Glutamatergic neuron (in vitro differentiated cells): Measurements from ENCODE around the gene PITX3. TPM values are rescaled to one million over a fixed set of nuclear protein-coding genes. Genes with fewer than 3 reads are reported as not detected.

Source experiments
- DNase-seq: peaks from one replicate; pipeline ENCODE4 v3.0.0; 2022
- H3K27ac Mint-ChIP-seq: one replicate; pipeline ENCODE4 v1.8.0; 2020; ENCODE audit warnings: mild to moderate bottlenecking, mixed read lengths, inconsistent platforms; ENCODE audit not compliant: unreplicated experiment
- H3K27me3 Mint-ChIP-seq: one replicate; pipeline ENCODE4 v1.8.0; 2020; ENCODE audit warnings: mild to moderate bottlenecking, moderate library complexity, mixed read lengths, inconsistent platforms; ENCODE audit not compliant: unreplicated experiment
- H3K36me3 Mint-ChIP-seq: one replicate; pipeline ENCODE4 v1.8.0; 2020; ENCODE audit warnings: mild to moderate bottlenecking, mixed read lengths, inconsistent platforms; ENCODE audit not compliant: unreplicated experiment
- H3K4me1 Mint-ChIP-seq: one replicate; pipeline ENCODE4 v1.8.0; 2020; ENCODE audit warnings: mild to moderate bottlenecking, low read depth, mixed read lengths, inconsistent platforms; ENCODE audit not compliant: unreplicated experiment
- H3K4me3 Mint-ChIP-seq: one replicate; pipeline ENCODE4 v1.8.0; 2020; ENCODE audit warnings: mild to moderate bottlenecking, mixed read lengths, inconsistent platforms; ENCODE audit not compliant: unreplicated experiment
- H3K9me3 Mint-ChIP-seq: one replicate; pipeline ENCODE4 v1.8.0; 2020; ENCODE audit warnings: mild to moderate bottlenecking, moderate library complexity, mixed read lengths, inconsistent platforms; ENCODE audit not compliant: unreplicated experiment
- total RNA-seq: library from RNA; stranded (reverse); fragmentation: NEBNext Ultra II Directional; extraction: Animal tissue kit (Norgen Biotek cat#: 25700); gene quantifications from one replicate; pipeline ENCODE4 v1.2.1, GENCODE V29; 2021; ENCODE audit not compliant: unreplicated experiment
- TF ChIP-seq, protein P1 (sequence below): fragments of 200-600 bp; sonication (generic); IDR thresholded peaks from one replicate; pipeline ENCODE4 v1.5.0; 2021; ENCODE audit not compliant: partially characterized antibody, unreplicated experiment

The PITX3 gene
- total RNA-seq, 1 donor from 2014 or later: not detected

DNA sequence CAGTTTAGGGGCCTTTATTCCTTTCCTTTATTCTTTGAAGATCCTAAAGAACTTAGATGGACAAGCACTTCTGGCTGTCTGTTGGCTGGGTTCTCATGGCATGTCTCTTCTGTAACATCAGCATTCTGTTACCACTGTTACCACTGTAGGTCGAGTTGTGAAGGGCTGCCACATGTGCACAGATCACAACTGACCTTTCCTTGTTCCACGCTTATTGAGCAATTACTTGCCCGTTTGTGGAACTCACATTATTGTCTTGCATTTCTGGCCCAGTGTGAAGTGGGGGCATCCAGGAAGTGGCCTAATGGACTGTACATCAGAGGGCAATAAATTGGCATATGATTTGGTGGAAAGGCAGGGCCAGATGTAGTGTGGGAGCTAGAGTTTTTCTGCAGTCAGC, 27.7 kb upstream of the PITX3 start:
- no peak for DNase-seq
- Mint-ChIP-seq H3K4me3 (no peak overlapping the region), H3K27me3 (no peaks in the 10 kb centered on the region), H3K4me1 (peaks cover 5% of the 10 kb centered on the region), H3K27ac (peak overlapping the region; percentile 49), H3K9me3 (no peaks in the 10 kb centered on the region), H3K36me3 (no peaks in the 10 kb centered on the region)
- TF ChIP-seq, protein P1, sequence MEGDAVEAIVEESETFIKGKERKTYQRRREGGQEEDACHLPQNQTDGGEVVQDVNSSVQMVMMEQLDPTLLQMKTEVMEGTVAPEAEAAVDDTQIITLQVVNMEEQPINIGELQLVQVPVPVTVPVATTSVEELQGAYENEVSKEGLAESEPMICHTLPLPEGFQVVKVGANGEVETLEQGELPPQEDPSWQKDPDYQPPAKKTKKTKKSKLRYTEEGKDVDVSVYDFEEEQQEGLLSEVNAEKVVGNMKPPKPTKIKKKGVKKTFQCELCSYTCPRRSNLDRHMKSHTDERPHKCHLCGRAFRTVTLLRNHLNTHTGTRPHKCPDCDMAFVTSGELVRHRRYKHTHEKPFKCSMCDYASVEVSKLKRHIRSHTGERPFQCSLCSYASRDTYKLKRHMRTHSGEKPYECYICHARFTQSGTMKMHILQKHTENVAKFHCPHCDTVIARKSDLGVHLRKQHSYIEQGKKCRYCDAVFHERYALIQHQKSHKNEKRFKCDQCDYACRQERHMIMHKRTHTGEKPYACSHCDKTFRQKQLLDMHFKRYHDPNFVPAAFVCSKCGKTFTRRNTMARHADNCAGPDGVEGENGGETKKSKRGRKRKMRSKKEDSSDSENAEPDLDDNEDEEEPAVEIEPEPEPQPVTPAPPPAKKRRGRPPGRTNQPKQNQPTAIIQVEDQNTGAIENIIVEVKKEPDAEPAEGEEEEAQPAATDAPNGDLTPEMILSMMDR: no peak

DNA sequence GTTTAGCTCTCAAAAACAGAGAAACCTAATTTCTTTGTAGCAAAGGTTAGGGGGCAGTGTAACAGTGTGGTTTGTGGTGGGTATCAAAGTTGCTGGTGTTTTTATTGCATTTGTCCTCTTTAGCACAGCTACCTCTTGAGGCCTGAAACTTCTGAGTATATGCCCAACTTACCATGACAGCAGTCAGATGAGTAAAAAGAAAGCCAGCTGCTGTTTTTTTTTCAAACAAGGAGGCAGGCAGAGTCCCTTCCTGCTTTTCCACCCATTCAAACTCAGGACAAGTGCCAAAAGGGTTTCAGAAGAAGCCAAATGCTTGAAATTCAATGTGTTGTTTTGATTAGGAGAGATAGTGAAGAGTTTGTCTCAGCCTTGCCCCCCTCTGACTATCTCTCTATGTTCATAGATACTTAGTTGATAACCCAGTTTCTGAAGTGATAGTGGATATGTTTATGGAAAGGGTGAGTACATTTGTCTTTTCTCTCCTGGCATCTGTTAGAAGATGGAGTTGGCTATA, 27.1 kb upstream of the PITX3 start:
- H3K27me3 Mint-ChIP-seq: no peaks in the 10 kb centered on the region
- no peaks in the 10 kb centered on the region for H3K36me3 Mint-ChIP-seq
- no peak overlapping the region for H3K4me3 Mint-ChIP-seq
- DNase-seq: no peak
- H3K4me1 Mint-ChIP-seq: peaks cover 9% of the 10 kb centered on the region
- TF ChIP-seq, protein P1: no peak
- H3K27ac Mint-ChIP-seq: no peak overlapping the region
- no peaks in the 10 kb centered on the region for H3K9me3 Mint-ChIP-seq

DNA sequence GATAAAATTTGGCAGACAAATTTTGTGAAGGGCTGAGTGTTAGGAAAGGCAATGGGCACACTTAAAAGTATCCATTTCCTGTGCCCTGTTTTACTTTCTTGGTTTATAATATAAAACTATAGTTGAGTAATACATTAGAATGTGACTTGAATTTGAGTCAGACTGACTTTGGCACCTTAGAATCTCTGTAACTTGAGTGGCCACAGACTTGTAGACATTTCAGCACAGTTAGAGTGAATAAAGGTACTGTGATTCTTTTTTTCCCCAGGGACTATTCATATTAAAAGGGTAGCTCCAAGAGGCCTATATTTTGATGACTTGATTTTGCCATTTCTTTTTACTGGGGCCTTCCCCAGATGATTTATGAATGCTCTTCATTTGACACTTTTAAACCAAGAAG, 26.4 kb upstream of the PITX3 start:
- Mint-ChIP-seq H3K4me3 (no peak overlapping the region), H3K27me3 (no peaks in the 10 kb centered on the region), H3K4me1 (peaks cover 11% of the 10 kb centered on the region), H3K36me3 (no peaks in the 10 kb centered on the region), H3K27ac (no peak overlapping the region), H3K9me3 (peaks cover 2% of the 10 kb centered on the region)
- TF ChIP-seq, protein P1: no peak
- DNase-seq: no peak

DNA sequence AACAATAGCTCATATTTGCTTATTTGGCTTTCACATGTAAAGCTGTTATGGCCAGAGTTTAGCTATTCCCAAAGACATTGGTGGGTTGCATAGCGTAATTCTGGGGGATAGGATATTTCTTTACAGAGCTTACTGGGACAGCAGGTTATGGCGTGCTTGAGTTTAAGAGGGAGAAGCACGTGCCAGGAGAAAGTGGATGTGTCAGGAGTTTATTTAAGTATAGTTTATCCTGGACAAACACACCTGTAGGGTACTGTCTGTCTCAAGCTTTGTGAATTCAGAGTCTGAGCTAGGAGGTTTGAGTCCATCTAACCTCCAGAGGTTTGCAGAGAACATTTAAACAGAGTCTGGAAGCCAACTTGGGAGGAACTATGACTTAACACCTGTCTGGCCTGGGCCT, 25.4 kb upstream of the PITX3 start:
- TF ChIP-seq, protein P1: no peak
- no peak overlapping the region for H3K4me3 Mint-ChIP-seq
- H3K36me3 Mint-ChIP-seq: no peaks in the 10 kb centered on the region
- no peak overlapping the region for H3K27ac Mint-ChIP-seq
- peaks cover 14% of the 10 kb centered on the region for H3K4me1 Mint-ChIP-seq
- H3K9me3 Mint-ChIP-seq: peaks cover 2% of the 10 kb centered on the region
- DNase-seq: no peak
- no peaks in the 10 kb centered on the region for H3K27me3 Mint-ChIP-seq

DNA sequence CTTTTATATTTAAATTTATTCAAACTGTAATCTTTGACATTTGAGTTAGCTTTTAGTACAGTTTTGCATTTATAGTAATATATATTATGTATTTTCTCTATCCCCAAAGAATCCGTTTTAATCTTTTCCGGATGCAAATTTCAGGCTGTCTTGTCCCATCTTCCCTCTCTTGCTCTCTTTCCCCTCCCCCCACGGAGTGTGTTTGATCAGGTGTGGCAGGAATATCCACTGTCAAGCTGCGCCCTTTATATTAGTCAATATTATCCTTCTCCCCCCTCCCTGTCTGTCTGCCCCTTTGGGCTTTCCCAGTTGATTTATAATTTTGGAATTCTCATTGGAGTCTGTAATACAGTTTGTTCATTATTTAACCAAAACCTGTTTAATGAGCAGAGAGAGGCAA, 23.1 kb upstream of the PITX3 start:
- TF ChIP-seq, protein P1: no peak

More for the DNA sequence above, 23.1 kb upstream of the PITX3 start:
- peaks cover 18% of the 10 kb centered on the region for H3K4me1 Mint-ChIP-seq
- DNase-seq: no peak
- no peak overlapping the region for H3K27ac Mint-ChIP-seq
- no peaks in the 10 kb centered on the region for H3K27me3 Mint-ChIP-seq
- H3K4me3 Mint-ChIP-seq: no peak overlapping the region
- no peaks in the 10 kb centered on the region for H3K36me3 Mint-ChIP-seq
- peaks cover 2% of the 10 kb centered on the region for H3K9me3 Mint-ChIP-seq
